Subcutaneous adipose tissue (tissue), 4 donors: ENCODE measurements around the gene CERS1. TPM values are rescaled to one million over a fixed set of nuclear protein-coding genes. Genes with fewer than 3 reads are reported as not detected.

Experiments used
- total RNA-seq, 4 donors: library from RNA; depleted of rRNA; stranded (reverse); fragments of >200 nt; gene quantifications; one replicate each; pipeline ENCODE4 v1.1.0, GENCODE V29; 2016
- TF ChIP-seq, protein P1 (sequence below): fragments of 450-650 bp; IDR thresholded peaks from one replicate; pipeline ENCODE4 v1.5.1; 2016; ENCODE audit warnings: low read depth, mild to moderate bottlenecking, control low read depth, antibody characterized with exemption, moderate library complexity

Gene CERS1
- total RNA-seq, 4 donors from 2014 or later: not detected

- TF ChIP-seq, protein P1, sequence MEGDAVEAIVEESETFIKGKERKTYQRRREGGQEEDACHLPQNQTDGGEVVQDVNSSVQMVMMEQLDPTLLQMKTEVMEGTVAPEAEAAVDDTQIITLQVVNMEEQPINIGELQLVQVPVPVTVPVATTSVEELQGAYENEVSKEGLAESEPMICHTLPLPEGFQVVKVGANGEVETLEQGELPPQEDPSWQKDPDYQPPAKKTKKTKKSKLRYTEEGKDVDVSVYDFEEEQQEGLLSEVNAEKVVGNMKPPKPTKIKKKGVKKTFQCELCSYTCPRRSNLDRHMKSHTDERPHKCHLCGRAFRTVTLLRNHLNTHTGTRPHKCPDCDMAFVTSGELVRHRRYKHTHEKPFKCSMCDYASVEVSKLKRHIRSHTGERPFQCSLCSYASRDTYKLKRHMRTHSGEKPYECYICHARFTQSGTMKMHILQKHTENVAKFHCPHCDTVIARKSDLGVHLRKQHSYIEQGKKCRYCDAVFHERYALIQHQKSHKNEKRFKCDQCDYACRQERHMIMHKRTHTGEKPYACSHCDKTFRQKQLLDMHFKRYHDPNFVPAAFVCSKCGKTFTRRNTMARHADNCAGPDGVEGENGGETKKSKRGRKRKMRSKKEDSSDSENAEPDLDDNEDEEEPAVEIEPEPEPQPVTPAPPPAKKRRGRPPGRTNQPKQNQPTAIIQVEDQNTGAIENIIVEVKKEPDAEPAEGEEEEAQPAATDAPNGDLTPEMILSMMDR: no peak
Observed at GRCh38 chr19:18900700-18901481, 4.9 kb upstream of the CERS1 start.

DNA sequence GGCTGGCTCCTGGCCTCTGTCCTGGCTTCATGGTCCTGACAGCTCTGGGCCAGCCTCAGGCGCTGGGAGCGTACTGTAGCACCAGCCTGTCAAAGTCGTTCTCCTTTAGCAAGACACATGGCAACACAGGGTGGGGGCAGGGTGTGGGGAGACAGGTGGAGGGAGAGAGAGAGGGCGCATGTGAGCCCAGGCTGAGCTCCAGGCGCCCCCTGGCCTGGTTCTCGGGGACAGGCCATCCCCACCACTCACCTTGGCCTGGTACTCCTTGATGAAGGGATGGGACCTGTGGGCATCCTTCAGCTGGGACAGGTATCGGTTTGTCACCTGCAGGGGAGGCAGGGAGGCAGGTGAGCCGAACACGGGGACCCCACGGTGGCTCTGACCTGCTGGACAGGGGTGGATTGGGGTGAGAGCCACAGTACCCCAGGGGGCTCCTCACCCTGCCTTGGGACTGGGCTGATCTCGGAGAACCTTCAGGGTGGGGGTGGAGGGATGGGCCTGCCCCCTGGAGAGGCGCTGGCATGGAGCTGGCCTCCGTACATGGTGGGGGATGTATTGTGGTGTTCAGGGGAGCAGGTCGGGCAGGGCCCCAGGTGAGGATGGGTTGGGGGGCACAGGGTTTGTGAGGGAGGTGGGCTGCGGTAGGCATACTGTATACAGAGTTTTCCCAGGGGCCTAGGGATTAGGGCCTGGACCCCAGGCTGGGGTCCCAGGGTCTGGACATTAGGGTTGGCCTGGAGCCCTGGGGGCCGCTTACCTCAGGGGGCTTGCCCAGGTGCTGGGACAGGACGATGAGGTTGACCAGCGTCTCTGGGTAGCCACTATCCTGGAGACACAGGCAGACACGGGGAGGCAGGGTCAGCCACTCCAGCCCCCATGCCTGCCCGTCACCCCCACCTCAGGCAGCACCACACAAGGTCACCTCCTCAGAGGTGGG, 3.9 kb upstream of the CERS1 start:
- TF ChIP-seq, protein P1: no peak

DNA sequence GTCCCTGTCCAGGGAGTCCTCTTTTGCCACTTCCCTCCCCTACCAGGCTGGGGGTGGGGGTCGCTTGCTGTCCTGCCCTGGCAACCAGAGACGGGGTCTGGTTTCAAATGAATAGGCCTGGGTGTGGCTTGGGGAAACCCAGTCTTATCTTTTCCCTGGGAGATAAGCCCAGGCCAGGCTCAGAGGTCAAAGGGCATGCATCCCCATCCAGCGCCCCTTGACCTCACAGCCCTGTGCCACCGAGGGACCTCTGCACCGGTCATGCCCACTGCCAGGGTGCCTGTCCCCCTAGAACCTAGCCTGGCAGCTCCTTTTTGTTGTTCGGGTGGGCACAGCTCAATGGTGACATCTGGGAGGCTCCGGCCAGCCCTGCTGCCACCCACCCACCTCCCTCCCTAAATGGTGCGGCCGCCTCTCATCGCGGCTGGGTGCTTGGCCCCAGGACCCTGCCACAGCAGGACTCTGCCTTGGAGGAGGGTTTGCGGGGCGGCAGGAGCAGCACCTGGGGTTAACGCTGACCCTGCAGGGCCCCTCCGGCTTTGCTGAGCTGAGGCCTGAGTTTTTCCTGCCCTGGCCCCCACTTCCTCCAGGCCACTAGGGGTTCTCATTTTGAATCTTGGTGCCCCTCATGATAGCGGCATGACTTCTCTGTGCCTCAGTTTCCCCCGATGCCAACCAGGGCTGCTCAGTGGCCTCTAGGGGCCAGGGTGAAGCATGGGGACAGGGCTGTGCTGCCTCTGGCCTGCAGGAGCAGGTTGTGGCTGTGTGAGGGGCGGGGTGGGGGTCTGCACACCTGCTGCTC, 2.9 kb upstream of the CERS1 start:
- TF ChIP-seq, protein P1: no peak

DNA sequence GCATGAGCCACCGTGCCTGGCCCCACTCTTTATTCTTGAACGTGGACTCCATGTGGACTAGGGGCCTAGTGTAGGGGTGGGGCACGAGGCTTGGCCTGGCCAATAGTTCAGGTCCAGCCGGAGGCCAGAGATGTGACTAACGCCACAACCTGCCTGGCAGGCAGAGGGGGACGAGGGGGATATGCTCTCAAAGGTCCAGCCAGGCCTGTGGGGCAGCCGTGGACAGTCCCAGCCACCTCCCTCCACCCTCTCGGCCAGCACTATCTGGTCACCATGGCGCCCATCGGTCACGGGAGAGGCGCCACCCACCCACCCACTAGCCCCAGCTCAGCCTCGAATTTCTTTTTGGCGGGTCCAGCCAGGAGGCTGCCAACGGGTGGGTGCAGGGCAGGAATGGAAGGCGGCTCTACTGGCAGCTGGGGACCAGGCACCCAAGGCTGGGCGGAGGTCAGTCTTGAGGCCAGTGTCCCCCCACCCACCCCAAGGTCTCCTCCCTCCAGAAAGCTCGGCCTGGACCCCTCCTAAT, 2.2 kb upstream of the CERS1 start:
- TF ChIP-seq, protein P1: no peak

DNA sequence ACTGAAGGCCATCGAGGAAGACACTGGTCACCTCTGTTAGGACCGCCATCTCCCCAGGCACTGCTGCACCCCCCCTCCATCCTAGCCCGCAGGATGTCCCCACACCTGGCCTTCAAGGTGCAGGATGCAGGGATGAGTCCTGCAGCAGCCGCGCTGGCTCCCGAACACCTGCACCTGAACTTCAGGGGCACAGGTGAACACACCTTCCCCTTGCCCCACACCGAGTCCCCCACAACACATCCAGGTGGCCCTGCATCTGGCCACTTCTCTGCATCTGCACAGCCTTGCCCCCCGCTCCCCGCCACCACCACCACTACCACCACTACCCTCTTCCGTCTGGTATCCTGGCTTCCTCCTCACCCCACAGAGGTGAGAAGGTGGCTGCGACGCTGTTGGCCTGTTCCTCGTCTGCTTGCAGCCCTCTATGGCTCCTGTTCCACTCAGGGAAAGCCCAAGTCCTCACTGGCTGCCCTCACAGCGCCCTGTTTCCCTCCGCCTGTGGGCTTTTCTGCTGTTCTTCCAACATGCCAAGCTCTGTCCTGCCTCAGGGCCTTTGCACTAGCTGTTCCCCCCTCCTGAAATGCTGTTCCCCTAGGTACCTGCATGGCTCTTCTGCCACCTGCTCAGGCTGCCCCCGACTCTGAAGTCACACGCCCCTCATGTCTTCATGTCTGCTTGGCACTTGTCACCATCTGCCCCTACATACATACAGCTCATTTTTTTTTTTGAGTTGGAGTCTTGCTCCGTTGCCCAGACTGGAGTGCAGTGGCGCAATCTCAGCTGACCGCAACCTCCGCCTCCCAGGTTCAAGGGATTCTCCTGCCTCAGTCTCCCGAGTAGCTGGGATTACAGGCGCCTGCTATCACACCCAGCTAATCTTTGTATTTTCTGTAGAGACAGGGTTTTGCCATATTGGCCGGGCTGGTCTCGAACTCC, 1.4 kb upstream of the CERS1 start:
- TF ChIP-seq, protein P1: no peak

GRCh38 chr19:18896421-18896841, 473 bp upstream of the CERS1 start:
- TF ChIP-seq, protein P1: no peak
